ENCODE results near the gene CIPC.

CIPC gene

DNA sequence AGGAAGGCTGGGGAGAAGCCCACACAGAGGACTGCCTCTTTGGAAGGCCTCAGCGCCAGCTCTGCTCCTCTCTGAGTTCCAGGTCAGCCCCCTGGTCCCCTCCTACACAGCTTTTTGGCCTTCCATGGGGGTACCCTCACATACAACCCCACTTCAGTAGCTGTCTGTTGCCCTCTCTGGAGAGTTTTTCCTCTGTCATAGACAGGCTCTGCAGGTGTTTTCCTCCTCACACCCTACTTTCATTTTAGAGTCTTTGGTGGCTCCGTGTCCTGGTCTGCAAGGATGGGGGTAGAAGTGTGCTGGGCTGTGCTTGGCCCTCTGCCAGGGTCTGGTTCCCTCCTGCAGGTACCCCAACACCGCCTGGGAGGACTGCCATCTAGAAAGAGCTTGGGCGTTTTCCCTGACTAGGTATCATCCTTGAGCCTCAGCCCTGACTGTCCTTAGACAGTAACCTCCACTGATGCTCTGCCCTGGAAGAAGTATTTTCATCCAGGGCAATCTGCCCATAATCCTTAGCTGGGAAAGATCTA, 28.5 kb downstream of the CIPC start:
- no peak for DNase-seq (ENCODE audit: low spot score)

DNA sequence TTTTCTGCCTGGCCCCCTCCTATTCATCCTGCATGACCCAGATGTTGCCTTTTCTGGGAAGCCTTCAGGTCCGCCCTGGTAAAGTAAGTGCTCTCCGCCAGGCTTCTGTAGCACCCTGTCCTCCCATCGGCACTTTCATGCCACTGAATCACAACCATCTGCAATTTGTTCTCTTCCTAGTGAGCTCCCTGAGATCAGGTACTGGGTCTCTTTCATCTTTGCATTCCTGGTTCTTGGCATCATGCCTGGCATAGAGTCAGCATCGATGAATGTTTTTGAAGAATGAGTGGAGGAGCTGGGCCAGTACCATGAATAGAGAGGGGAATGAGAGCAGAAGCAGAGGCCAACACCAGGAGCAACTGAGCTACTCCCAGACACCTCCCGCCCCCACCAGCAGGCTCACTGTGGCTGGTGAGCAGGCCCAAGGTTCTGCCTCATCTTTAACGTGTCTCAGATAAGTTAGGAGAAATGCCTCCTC, 30.4 kb downstream of the CIPC start:
- DNase-seq (ENCODE audit: low spot score) = no peak

DNA sequence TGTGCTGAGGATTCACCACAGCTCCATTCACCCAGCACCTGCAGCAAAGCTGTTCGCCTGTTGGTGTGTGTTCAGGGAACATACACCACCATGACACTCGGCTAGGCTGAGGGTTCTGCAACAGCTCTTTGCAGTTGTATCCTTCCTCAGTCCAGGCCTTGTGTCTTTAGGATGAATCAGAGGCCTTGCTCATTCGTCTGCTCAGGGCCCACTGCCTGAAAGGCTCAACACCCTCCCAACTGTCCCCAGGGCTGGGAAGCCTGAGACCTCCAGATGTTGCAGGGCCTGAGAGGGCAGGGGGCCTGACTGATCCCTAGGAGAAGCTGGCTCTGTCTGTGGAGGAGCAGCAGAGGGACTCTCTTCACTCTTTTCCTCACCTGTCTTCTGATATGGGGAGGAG, 32.3 kb downstream of the CIPC start:
- DNase-seq (ENCODE audit: low spot score) = no peak

- no peak for DNase-seq (ENCODE audit: low spot score)
Observed at GRCh38 chr14:77131206-77131605, 33.1 kb downstream of the CIPC start.

DNA sequence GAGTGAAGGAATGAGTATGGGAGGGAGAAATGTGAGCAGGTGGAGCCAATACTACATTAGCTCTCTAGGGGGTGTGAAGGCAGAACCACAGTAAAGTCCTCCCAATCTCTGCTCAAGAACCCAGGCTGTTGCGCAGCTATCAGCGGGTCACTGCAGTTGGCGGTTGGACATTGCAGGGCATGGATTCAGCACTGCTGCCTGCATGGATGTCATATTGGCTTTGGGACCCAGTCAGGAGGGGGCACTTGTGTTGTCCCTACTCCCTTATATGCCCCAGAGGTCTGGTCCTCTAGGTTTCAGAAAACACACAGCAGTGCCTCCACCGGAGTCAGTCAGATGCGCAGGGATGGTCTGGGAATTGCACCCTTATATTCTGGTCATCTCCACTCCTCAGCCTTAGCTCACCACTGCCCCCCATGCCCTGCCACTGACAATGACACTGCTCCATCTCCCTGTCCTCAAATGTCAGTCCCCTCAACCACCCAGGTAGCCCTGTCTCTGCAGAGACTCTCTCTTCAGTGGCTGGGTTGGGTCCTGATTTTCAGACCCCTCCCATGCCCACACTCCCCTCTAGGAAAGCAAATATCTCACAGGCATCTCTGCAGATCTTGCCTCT, 33.9 kb downstream of the CIPC start:
- no peak for DNase-seq (ENCODE audit: low spot score)

- DNase-seq (ENCODE audit: low spot score) = no peak
Observed at GRCh38 chr14:77133720-77134338, 35.8 kb downstream of the CIPC start.

GRCh38 chr14:77139022-77139421, 41.0 kb downstream of the CIPC start:
- DNase-seq (ENCODE audit: low spot score) = no peak

DNA sequence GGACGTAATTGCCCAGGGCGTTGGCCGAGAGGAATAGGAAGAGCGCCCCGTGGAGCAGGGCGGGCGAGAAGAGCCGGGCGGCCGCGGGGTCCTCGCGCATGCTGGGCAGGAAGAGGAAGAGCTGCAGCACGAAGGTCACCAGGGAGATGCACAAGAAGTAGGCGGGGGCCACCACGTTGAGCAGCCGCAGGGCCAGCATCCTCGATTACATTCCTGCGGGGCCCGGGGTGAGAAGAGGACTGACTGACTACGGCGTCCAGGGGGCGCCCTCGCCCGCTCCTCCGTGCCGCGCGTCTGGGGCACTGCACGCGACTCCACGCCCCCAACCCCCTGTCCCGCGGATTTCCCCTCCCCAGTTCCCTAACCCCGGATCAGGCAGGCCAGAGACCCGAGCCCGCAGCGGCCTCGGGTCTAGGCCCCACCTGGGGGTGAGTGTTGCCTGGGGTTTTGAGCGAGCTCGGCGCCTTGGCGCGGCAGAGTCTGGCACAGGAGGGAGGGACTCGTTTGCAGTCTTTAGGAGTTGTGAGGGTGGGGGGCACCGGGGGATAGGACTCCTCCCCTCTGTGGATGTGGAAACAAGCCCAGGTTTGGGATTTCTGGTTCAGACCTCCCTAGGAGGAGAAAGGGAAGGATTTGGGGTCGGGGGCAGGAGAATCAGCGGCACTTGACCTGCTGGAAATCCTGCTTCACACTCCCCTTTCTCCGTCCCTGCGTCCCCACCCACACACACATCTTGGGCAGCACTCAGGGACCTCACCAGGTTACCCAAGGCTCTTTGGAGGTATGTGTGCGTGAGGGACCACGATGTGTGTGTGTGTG, 41.7 kb downstream of the CIPC start:
- no peak for DNase-seq (ENCODE audit: low spot score)

GRCh38 chr14:77140359-77141213, 42.5 kb downstream of the CIPC start:
- DNase-seq (ENCODE audit: low spot score) = no peak

DNA sequence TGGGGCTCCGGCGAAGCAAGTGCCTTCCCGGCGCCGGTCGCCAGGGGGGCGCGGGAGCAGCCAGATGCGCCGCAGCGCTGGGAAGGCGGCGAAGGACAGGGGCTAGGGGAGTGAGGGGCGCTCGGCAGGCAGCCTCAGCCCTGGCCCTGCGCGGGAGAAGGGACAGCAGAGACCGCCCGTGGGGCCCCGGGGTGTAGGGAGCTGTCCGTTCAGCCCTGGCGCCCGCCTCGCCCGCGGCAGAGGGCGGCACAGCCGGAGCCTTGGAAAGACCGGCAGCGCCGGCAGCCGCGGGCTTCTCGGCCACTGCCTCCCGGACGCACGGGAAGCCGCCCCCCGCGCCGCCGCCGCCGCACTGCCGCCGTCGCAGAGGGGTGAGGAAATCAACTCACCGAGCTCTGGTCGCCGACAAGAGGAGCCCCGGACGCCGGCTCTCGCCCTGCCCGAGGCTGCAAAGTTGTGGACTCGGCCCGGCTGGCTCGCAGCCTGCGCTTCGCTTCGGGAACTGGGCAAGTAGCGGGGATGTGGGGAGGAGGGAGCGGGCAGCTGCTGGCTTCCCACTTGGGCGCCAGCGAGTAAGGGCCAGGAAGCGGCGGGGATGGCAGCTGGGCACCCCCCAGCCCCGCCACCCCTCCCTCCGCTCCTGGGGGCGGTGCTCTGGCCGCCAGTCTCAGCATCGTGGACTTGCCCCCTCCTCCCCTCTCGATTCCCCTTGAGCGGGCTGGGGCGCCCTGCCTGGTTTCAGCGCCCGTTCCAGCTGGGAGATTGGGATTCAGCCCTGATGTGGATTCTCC, 43.4 kb downstream of the CIPC start, which contains the start of gene ZDHHC22:
ZDHHC22 (minus strand) TSS at position 578 of the 791 bp plus-strand sequence. CDS start 2,053 bp downstream, outside the sequence.
- DNase-seq (ENCODE audit: low spot score) = peak; percentile 80

DNA sequence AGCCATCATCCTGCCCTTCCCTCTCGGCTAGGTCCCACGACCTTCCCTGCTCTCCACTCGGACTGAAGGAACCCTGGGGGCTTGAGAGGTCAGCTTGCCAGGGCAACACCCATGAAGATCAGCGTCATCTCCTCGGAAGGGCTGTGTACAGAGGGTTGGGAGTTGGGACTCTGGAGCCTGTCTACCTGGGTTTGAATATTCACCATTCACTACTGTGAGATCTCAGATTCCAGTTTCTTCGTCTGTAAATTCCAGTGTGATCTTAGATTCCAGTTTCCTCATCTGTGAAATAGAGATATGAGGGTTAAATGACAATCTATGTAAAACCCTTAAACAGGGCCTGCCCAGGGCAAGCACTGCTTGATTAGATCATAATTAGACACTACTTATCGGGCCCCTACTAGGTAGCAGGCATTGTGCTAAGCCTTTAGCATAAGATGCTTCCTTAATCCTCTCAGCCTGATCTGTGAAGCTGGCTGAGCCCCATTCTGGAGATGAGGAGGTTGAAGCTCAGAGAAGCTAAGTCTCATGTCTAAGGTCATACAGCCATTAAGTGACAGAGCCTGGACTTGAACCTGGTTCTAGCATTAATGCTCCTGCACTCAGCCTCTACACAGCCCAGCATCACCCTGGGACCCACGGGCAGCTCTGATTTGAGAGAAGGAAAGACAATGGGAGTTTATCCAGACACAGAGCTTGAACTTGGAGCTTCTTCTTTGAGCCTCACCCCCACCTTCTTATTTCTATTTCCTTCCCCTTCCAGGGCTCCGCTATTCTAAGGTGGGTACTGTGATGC, 44.1 kb downstream of the CIPC start:
- DNase-seq (ENCODE audit: low spot score) = no peak

GRCh38 chr14:77143071-77143470, 45.0 kb downstream of the CIPC start:
- DNase-seq (ENCODE audit: low spot score) = no peak

DNA sequence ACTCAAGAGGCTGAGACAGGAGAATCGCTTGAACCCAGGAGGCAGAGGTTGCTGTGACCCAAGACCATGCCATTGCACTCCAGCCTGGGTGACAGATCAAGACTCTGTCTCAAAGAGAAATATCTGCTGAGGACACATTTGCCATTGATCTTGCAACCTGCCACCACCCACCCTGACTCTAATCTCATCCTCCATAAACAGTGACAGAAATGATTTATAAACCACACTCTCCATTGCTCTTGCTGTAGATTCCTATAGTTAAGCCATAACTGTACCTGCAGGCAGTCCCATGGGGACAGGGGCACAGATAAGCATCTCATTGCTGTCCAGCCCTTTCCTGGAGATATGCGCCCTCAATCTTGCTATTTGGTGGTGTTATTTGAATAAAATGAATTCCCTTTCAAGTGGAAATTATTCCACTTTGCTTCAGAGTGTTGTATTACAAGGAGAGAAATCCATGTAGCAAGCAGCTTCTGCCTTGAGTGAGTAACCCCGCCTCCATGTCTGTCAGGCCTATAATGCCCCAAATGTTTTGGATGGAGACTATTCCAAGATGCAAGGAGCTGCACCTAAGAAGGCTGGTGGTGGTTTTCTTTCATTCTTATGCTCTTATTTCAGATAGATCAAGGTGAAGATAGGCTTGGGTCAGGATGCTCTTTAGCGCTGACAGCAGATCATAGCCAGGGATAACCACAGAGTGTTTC, 46.5 kb downstream of the CIPC start:
- no peak for DNase-seq (ENCODE audit: low spot score)

DNA sequence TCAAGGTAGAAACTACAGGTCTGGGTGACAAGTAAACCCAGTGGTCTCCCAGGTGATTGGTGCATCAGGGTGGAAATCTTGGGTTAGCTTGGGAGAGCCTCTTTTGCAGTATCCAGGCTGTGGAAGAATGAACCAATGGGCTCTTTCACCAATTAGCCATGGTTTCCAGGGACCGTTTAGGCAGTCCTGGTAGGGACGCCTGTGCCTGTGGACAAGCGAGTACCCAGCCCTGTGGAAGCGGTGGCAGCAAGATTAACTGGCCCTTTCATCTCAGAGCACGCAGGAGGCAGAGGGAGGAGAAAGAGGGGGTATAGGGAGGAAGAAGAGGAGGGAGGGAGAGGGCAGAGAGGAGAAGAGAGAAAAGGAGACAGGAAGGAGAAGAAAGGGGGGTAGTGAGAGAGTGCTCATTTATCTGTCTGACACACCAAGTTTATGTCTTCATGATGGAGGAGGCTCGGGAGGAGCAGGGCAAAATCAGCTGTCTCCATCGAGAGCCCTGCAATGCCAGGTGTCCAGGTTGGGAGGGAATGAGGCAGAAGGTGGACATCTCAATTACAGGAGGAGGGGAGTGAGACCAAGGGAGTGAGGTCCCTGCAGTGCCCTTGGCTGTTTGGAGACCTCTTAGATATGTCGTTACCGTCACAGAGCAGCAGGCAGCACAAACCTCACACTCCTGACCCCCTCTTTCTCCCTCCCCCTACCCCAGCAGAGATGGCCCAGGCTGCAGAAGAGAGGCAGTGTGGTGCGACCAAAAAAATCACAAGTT, 48.1 kb downstream of the CIPC start:
- no peak for DNase-seq (ENCODE audit: low spot score)

- no peak for DNase-seq (ENCODE audit: low spot score)
Observed at GRCh38 chr14:77148510-77149231, 50.6 kb downstream of the CIPC start.

GRCh38 chr14:77151245-77151644, 53.2 kb downstream of the CIPC start:
- DNase-seq (ENCODE audit: low spot score) = peak; percentile 31

- peak; percentile 14 for DNase-seq (ENCODE audit: low spot score)
Observed at GRCh38 chr14:77151918-77152588, 54.0 kb downstream of the CIPC start.
